COLO668 (cell line): Measurements from ENCODE around the gene INPP5J.
A peak's percentile ranks its signal among the peaks of the same experiment; 100 is the strongest.

ENCODE experiments used
- DNase-seq: peaks from one replicate; lab custom pipeline; 2025; ENCODE audit not compliant: unreplicated experiment; lab: John Stamatoyannopoulos, UW

The INPP5J gene

GRCh38 chr22:31123292-31123602 lies 481 bp downstream of the INPP5J start:
- no peak for DNase-seq

DNA sequence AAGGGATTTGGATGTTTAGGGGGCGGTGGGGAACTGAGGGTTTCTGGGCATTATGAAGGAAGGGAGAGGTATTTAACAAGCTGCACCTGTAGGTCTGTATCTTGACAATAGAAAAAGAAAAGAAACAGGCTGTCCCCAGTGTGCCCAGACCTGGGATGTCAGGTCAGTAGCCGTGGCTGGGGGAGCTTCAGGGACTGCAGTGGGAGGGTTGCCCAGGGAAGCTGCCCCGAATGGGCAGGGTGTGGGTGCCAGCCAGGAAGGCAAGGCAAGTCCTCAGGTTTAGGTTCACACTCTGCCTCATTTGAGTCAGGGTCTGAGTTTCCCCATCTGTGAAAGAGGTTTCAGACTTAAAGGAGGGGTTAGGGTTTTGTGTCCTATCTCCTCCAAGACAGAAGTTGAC lies 1.5 kb downstream of the INPP5J start:
- no peak for DNase-seq

- no peak for DNase-seq
Measured at GRCh38 chr22:31124811-31125465, 2.2 kb downstream of the INPP5J start.

GRCh38 chr22:31125521-31126117 lies 2.9 kb downstream of the INPP5J start:
- DNase-seq = no peak

GRCh38 chr22:31126128-31126868 lies 3.5 kb downstream of the INPP5J start:
- DNase-seq = no peak

GRCh38 chr22:31126869-31127175 lies 4.1 kb downstream of the INPP5J start:
- no peak for DNase-seq

GRCh38 chr22:31127181-31127772 lies 4.5 kb downstream of the INPP5J start:
- DNase-seq = no peak

- DNase-seq = no peak
Measured at GRCh38 chr22:31128156-31128555, 5.4 kb downstream of the INPP5J start.

- DNase-seq = no peak
Measured at GRCh38 chr22:31130873-31131272, 8.1 kb downstream of the INPP5J start.

DNA sequence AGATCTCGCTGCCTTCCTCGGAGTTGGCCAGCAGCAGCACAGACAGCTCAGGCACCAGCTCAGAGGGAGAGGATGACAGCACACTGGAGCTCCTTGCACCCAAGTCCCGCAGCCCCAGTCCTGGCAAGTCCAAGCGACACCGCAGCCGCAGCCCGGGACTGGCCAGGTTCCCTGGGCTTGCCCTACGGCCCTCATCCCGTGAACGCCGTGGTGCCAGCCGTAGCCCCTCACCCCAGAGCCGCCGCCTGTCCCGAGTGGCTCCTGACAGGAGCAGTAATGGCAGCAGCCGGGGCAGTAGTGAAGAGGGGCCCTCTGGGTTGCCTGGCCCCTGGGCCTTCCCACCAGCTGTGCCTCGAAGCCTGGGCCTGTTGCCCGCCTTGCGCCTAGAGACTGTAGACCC lies 11.1 kb downstream of the INPP5J start:
- DNase-seq = no peak

GRCh38 chr22:31134688-31135087 lies 11.9 kb downstream of the INPP5J start:
- DNase-seq = no peak

- DNase-seq = no peak
Measured at GRCh38 chr22:31135706-31136105, 12.9 kb downstream of the INPP5J start.

- DNase-seq = no peak
Measured at GRCh38 chr22:31136155-31136554, 13.4 kb downstream of the INPP5J start.

GRCh38 chr22:31136711-31137110 lies 13.9 kb downstream of the INPP5J start:
- no peak for DNase-seq

DNA sequence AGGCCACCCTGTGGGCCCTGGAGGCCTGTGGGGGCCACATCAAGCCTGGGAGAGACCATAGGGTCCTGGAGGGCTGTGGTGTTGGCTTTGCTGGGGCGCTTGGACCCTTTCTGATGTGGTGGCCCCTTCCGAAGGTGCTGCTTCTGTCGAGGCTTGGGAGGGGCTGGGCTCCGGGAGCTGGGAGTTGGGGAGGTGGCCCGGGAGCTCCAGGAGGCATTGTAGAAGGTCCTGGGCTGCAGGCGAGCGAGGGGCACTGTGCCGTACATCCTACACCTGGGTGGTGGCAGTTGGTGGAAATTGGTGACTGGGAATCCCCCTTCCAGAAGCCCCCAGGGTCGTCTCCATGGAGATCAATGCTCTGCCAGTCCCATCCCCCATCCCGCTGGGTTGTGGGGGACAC lies 15.0 kb downstream of the INPP5J start:
- no peak for DNase-seq

- no peak for DNase-seq
Measured at GRCh38 chr22:31138126-31138525, 15.4 kb downstream of the INPP5J start.

DNA sequence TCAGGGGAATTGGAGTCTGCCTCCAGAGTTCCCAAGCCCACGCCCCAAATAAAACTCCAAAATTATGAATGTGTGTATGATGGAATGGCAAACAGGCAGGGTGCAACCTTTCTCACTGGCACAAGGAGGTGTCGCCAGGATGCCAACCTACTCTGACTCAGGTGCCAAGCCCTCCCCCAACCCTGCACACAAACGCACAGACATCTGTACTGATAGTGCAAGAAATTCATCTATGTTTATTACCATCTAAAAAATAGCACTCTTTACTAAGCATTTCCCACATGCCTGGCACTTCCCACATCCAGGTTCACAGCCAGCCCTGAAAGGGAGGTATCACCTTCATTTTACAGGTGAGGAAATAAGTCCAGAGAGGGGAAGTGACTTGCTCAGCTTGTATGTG lies 16.3 kb downstream of the INPP5J start:
- DNase-seq = no peak

GRCh38 chr22:31139866-31140716 lies 17.3 kb downstream of the INPP5J start, which contains the start of gene PLA2G3:
TSS of gene PLA2G3 (minus strand) at chr22:31140508. CDS start at chr22:31140354, 154 bp downstream.
- peak; percentile 52 for DNase-seq

GRCh38 chr22:31140746-31141145 lies 18.0 kb downstream of the INPP5J start:
- DNase-seq = no peak

DNA sequence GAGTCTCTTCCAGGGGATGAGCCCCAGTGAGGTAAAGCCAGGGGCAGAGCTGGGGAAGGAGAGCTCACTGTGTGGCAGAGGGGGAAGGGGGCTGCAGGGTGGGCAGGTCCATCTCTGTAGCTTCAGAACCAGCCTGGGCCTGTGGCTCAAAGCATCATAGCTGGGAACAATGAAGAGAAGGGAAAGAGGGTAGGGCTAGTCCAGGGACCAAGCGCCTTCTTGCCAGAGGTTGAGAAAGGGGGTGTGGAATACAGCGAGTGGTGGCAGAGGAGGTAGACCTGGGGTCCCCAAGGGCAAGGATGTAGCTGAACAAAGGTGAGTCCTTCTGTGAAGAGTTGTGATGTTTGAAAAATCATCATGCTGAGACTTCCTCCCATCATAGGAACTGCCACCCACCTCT lies 18.8 kb downstream of the INPP5J start:
- no peak for DNase-seq

DNA sequence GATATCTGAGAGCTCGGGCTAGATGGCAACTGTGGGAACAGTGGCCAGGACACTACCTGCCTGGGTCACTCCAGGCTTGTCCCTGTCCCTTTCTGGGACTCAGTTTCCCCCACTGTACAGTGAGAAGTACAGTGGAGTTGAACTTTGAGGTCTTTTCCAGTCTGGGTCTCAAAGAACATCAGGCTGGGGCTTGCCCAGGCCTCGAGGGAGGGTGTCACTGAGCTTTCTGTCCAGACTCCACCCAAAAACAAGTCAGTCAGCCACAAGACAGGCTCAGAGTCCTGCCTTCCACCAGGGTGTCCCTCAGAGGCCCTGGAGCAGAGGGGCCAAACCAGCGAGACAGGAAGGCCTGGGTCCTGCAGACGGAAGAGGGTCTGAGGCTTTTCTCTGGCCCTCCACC lies 19.5 kb downstream of the INPP5J start:
- no peak for DNase-seq
